ENCODE results near the gene SMIM38.

DNA sequence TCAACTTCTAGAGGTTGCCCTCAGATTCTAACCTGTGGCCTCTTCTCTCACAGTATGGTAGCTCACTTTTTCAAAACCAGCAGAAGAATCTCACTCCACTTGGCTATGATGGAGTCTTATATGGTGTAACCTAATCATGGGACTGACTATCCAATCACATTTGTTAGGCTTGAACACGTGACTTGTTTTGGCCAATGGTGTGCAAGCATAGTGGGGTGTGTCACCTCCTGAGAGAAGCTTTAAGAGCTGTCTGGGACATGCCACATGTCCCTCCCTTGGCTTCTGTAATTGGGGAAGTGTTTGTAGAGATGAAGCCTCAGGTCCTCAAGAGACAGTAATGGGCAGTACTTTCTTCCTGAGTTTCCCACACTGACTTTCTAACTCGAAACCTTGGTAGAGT is 12.8 kb upstream of the SMIM38 start:
- no peak for TF ChIP-seq EZH2 (IDR thresholded peaks at IDR 0.05)
- TF ChIP-seq, protein P1, sequence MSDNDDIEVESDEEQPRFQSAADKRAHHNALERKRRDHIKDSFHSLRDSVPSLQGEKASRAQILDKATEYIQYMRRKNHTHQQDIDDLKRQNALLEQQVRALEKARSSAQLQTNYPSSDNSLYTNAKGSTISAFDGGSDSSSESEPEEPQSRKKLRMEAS (IDR thresholded peaks at IDR 0.05) = no peak
- TF ChIP-seq POLR2A (IDR thresholded peaks at IDR 0.05; ENCODE audit: borderline replicate concordance, extremely low read depth, insufficient read depth, insufficient read length) = no peak
- TF ChIP-seq, protein P2, sequence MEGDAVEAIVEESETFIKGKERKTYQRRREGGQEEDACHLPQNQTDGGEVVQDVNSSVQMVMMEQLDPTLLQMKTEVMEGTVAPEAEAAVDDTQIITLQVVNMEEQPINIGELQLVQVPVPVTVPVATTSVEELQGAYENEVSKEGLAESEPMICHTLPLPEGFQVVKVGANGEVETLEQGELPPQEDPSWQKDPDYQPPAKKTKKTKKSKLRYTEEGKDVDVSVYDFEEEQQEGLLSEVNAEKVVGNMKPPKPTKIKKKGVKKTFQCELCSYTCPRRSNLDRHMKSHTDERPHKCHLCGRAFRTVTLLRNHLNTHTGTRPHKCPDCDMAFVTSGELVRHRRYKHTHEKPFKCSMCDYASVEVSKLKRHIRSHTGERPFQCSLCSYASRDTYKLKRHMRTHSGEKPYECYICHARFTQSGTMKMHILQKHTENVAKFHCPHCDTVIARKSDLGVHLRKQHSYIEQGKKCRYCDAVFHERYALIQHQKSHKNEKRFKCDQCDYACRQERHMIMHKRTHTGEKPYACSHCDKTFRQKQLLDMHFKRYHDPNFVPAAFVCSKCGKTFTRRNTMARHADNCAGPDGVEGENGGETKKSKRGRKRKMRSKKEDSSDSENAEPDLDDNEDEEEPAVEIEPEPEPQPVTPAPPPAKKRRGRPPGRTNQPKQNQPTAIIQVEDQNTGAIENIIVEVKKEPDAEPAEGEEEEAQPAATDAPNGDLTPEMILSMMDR (IDR thresholded peaks at IDR 0.05 in 2 of 3, conservative IDR thresholded peaks at IDR 0.05 in 1 of 3; ENCODE audit: borderline replicate concordance in 1 of 3, insufficient read depth in 1 of 3, low read depth in 2 of 3, low read length in 2 of 3) = no peak
- no peak for TF ChIP-seq RAD21 (IDR thresholded peaks at IDR 0.05; ENCODE audit: low read depth)
- no peak for TF ChIP-seq SIN3A (IDR thresholded peaks at IDR 0.05; ENCODE audit: low read depth)
- no peak for TF ChIP-seq CEBPB (IDR thresholded peaks at IDR 0.05; ENCODE audit: low read depth)
- TF ChIP-seq POLR2AphosphoS5 (IDR thresholded peaks at IDR 0.05; ENCODE audit: low read depth, low read length) = no peak
- no peak for TF ChIP-seq TCF7L2 (IDR thresholded peaks at IDR 0.05; ENCODE audit: borderline replicate concordance, extremely low read depth, insufficient read depth, insufficient read length)
- no peak for TF ChIP-seq ZFX (IDR thresholded peaks at IDR 0.05)
- TF ChIP-seq, protein P3, sequence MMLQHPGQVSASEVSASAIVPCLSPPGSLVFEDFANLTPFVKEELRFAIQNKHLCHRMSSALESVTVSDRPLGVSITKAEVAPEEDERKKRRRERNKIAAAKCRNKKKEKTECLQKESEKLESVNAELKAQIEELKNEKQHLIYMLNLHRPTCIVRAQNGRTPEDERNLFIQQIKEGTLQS (IDR thresholded peaks at IDR 0.05) = no peak
- no peak for TF ChIP-seq EGR1 (IDR thresholded peaks at IDR 0.05; ENCODE audit: low read depth)
- no peak for TF ChIP-seq YY1 (IDR thresholded peaks at IDR 0.05; ENCODE audit: extremely low read depth, insufficient replicate concordance, low read depth, low read length)
- TF ChIP-seq EZH2phosphoT487 (IDR thresholded peaks at IDR 0.05; ENCODE audit: borderline replicate concordance) = no peak
